PC-9 (cell line): Measurements from ENCODE around the gene TBC1D25. TPM values are rescaled to one million over a fixed set of nuclear protein-coding genes. Genes with fewer than 3 reads are reported as not detected.

ENCODE experiments used
- BruUV-seq: library from RNA; stranded (reverse); fragments of 400-500 nt; replicated peaks from 2 replicates; lab custom pipeline; 2021; lab: Mats Ljungman, UMichigan
- CTCF ChIA-PET: fragments of 300-600 bp; sonication (Branson Sonifier 250); formaldehyde crosslinking; loops from one replicate; lab custom pipeline; 2022; ENCODE audit warnings: antibody characterized with exemption; lab: Charles Lee
- POLR2A ChIA-PET: fragments of 300-600 bp; sonication (Branson Sonifier 250); formaldehyde crosslinking; loops from one replicate; lab custom pipeline; 2022; ENCODE audit warnings: antibody characterized with exemption; ENCODE audit not compliant: unreplicated experiment; lab: Charles Lee
- DNase-seq, 2 experiments: peaks; one replicate each; pipeline versions ENCODE4 v3.0.0 to v3.0.0-alpha.2; 2015 to 2022; ENCODE audit warnings: mixed read lengths in 1 of 2
- H2AFZ ChIP-seq: fragments of 200-600 bp; sonication (generic); 2 replicates; pipeline ENCODE4 v1.8.1; 2017; ENCODE audit warnings: antibody characterized with exemption
- H3F3A ChIP-seq: fragments of 200-600 bp; sonication (generic); 2 replicates; pipeline ENCODE4 v1.8.1; 2017; ENCODE audit warnings: antibody characterized with exemption, mild to moderate bottlenecking, low read depth; ENCODE audit not compliant: insufficient read depth
- H3K27ac ChIP-seq: fragments of 200-600 bp; sonication (generic); 2 replicates; pipeline ENCODE4 v1.6.1; 2016; ENCODE audit warnings: mixed run types
- H3K27me3 ChIP-seq: fragments of 200-600 bp; sonication (generic); 2 replicates; pipeline ENCODE4 v1.6.1; 2016; ENCODE audit warnings: low read depth, mixed run types; ENCODE audit not compliant: insufficient read depth
- H3K36me3 ChIP-seq: fragments of 200-600 bp; sonication (generic); 2 replicates; pipeline ENCODE4 v1.6.1; 2016; ENCODE audit warnings: low read depth, mixed run types
- H3K4me1 ChIP-seq: fragments of 200-600 bp; sonication (generic); replicated peaks from 2 replicates; pipeline ENCODE4 v1.6.1; 2016; ENCODE audit warnings: mixed run types; ENCODE audit not compliant: insufficient read depth
- H3K4me2 ChIP-seq: fragments of 200-600 bp; sonication (generic); 2 replicates; pipeline ENCODE4 v1.6.1; 2017; ENCODE audit warnings: mixed run types
- H3K4me3 ChIP-seq: fragments of 200-600 bp; sonication (generic); 2 replicates; pipeline ENCODE4 v1.6.1; 2016; ENCODE audit warnings: mixed run types
- H3K79me2 ChIP-seq: fragments of 200-600 bp; sonication (generic); 2 replicates; pipeline ENCODE4 v1.6.1; 2017; ENCODE audit warnings: low read depth, mixed run types
- H3K9me2 ChIP-seq: fragments of 200-600 bp; sonication (generic); 2 replicates; pipeline ENCODE4 v1.8.1; 2017; ENCODE audit warnings: mild to moderate bottlenecking; ENCODE audit not compliant: insufficient read depth
- H3K9me3 ChIP-seq: fragments of 200-600 bp; sonication (generic); 2 replicates; pipeline ENCODE4 v1.8.1; 2016; ENCODE audit warnings: low read depth; ENCODE audit not compliant: insufficient read depth
- H4K20me1 ChIP-seq: fragments of 200-600 bp; sonication (generic); 2 replicates; pipeline ENCODE4 v1.8.1; 2017; ENCODE audit not compliant: insufficient read depth
- CTCF ChIP-seq: fragments of 200-600 bp; sonication (generic); conservative IDR thresholded peaks from 2 replicates; pipeline ENCODE4 v1.6.1; 2017; ENCODE audit warnings: mixed run types, antibody characterized with exemption, mild to moderate bottlenecking, moderate library complexity
- EZH2 ChIP-seq: fragments of 200-600 bp; sonication (generic); IDR thresholded peaks from 2 replicates; pipeline ENCODE4 v1.8.0; 2017; ENCODE audit warnings: antibody characterized with exemption, low read depth
- intact Hi-C: fragments of 100-400 bp; cut with micrococcal nuclease; formaldehyde crosslinking; loops from one replicate; pipeline ENCODE4 v1.10.0; 2022; ENCODE audit not compliant: unreplicated experiment
- total RNA-seq: library from RNA; stranded (reverse); gene quantifications from 2 replicates; pipeline ENCODE4 v1.2.3, GENCODE V29; 2021

The TBC1D25 gene
- total RNA-seq, 1 experiment from 2014 or later, result 7.4 TPM

- Histone ChIP-seq H3K27me3 (no peaks in the 10 kb centered on the region), H3K9me2 (no peaks in the 10 kb centered on the region), H3K36me3 (no peaks in the 10 kb centered on the region), H3K4me2 (no peak overlapping the region), H2AFZ (no peak overlapping the region), H3K27ac (no peak overlapping the region), H3K4me1 (no peaks in the 10 kb centered on the region), H3K4me3 (no peak overlapping the region), H3K79me2 (no peaks in the 10 kb centered on the region), H3F3A (no peaks in the 10 kb centered on the region), H3K9me3 (no peaks in the 10 kb centered on the region), H4K20me1 (no peaks in the 10 kb centered on the region)
- intact Hi-C loops, result no loop called here
- CTCF ChIA-PET, result no interaction called here
- no TSS peak for BruUV-seq
- TF ChIP-seq EZH2 (no peak), CTCF (no peak)
- DNase-seq, result no peak
- POLR2A ChIA-PET, result no interaction called here
These were observed 60.7 kb downstream of the TBC1D25 start for GRCh38 chrX:48600226-48600625.

- no TSS peak for BruUV-seq
- Histone ChIP-seq H2AFZ (no peak overlapping the region), H3K36me3 (no peaks in the 10 kb centered on the region), H4K20me1 (no peaks in the 10 kb centered on the region), H3F3A (no peaks in the 10 kb centered on the region), H3K4me1 (no peaks in the 10 kb centered on the region), H3K27ac (no peak overlapping the region), H3K9me3 (no peaks in the 10 kb centered on the region), H3K4me2 (no peak overlapping the region), H3K9me2 (no peaks in the 10 kb centered on the region), H3K4me3 (no peak overlapping the region), H3K79me2 (no peaks in the 10 kb centered on the region), H3K27me3 (no peaks in the 10 kb centered on the region)
- POLR2A ChIA-PET, result no interaction called here
- DNase-seq, result no peak
- TF ChIP-seq EZH2, result no peak
- no peak for TF ChIP-seq CTCF
- CTCF ChIA-PET, result no interaction called here
- intact Hi-C loops, result no loop called here
These were observed 62.4 kb downstream of the TBC1D25 start for GRCh38 chrX:48601741-48602394.

DNA sequence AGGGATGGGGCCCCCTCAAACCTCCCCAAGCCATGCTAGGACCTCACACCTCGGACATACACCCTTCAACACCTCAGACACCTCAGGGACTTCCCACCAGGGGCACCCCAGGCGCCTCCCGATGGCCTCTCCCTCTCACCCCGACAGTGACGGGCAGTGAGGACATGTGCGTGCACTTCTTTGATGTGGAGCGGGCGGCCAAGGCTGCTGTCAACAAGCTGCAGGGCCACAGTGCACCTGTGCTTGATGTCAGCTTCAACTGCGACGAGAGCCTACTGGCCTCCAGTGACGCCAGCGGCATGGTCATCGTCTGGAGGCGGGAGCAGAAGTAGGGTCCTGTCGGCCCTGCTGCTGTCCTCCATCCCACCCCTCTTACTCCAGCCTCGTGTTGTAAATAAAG is 65.2 kb downstream of the TBC1D25 start:
- CTCF ChIA-PET, result no interaction called here
- H3K4me1 ChIP-seq, result no peaks in the 10 kb centered on the region
- H3K36me3 ChIP-seq, result no peaks in the 10 kb centered on the region
- H4K20me1 ChIP-seq, result no peaks in the 10 kb centered on the region
- H3K27ac ChIP-seq, result no peak overlapping the region
- no peak overlapping the region for H2AFZ ChIP-seq
- no peaks in the 10 kb centered on the region for H3F3A ChIP-seq
- H3K9me3 ChIP-seq, result no peaks in the 10 kb centered on the region
- no peaks in the 10 kb centered on the region for H3K9me2 ChIP-seq
- BruUV-seq, result no TSS peak
- intact Hi-C loops, result no loop called here
- DNase-seq, result no peak
- no peaks in the 10 kb centered on the region for H3K27me3 ChIP-seq
- H3K79me2 ChIP-seq, result no peaks in the 10 kb centered on the region
- no peak overlapping the region for H3K4me3 ChIP-seq
- H3K4me2 ChIP-seq, result no peak overlapping the region
- POLR2A ChIA-PET, result interaction anchor here (0.7 kb wide), 1 partner anchor 27 kb away, joined by 5 read pairs; no protein-coding TSS in a partner anchor
- no peak for TF ChIP-seq EZH2
- TF ChIP-seq CTCF, result no peak
